ENCODE data around the gene ADGRG3.

ADGRG3 gene

DNA sequence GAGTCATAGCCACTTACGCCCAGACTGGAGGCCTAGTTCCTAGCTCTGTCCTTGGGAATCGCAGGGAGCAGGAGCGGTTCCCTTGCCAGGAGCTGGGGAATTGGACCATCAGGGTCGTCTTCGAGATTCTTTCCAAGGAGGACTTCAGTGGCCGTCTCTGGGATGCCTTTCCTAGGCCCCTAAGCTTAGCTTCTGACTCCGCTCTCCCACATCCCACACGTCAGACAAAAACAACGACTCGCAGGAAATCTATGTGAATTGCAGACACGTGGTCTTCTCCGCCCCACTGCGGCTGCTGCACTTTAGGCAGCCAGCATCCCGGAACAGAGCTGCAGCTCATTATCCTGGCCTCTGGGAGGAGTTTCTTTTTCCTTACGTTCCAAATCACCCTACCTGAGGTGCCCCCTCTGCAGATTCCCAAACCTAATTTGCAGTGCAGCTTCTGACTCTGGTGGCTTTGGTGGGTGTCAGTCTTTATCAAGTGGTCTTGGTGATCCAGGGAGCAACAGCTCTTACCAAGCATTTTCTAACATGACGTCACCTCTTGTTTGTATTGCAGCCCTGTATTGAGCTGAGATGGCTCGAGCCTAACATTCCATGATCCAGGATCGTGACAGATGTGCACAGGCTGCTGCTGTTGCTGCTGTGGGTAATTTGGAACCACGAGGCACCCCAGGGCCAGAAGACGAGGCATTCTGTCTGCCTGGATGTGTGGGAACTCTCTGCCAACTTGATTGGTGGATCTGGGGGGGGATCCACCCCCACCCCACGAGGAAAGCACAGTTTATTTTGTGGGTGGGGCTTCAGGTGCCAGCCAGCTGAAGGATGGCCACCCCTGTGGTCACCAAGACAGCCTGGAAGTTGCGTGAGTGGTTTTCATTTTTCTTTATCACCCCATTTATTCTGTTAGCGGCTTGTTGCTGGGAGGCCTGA, 68.6 kb downstream of the ADGRG3 start:
- peak; percentile 46 for DNase-seq (ENCODE audit: low spot score)

DNA sequence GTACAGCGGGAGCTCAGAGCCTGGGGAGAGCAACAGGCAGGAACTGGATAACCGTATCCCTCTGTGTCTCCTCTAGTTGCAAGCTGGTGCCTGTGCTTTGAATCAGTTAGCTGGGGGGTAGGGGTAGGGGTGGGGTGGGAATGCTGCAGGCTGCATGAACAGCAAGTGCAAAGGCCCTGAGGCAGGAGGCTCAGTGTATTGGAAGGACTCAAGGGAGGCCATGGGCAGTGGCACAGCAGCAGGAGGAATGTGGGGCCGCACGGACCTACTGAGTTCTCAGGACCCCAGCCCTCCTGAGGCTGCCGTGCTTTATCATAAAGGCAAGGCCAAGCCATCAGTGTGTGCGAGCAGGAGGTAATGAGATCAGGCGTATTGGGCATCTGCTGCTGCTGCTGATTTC, 70.7 kb downstream of the ADGRG3 start:
- DNase-seq (ENCODE audit: low spot score) = no peak

Data from CD4-positive, alpha-beta T cell treated with Interleukin-2 at 100 ng/mL for 4 hours (primary cell).